H9 (cell line): Measurements from ENCODE around the gene MRPL54. TPM values are rescaled to one million over a fixed set of nuclear protein-coding genes. Genes with fewer than 3 reads are reported as not detected.

Experiments used
- DNase-seq: peaks from one replicate; pipeline ENCODE4 v3.0.0-alpha.2; 2017
- H2AFZ ChIP-seq: one replicate; pipeline ENCODE4 v1.6.1; 2013; ENCODE audit warnings: mild to moderate bottlenecking, low read length, control low read depth, moderate library complexity
- H2AK5ac ChIP-seq: 2 replicates; pipeline ENCODE4 v1.6.1; 2013; ENCODE audit warnings: low read length, control low read depth, mixed read lengths; ENCODE audit not compliant: insufficient read length
- H2BK120ac ChIP-seq: one replicate; pipeline ENCODE4 v1.6.1; 2013; ENCODE audit warnings: low read depth, mild to moderate bottlenecking, low read length, control low read depth, inconsistent platforms; ENCODE audit not compliant: poor library complexity, severe bottlenecking
- H2BK12ac ChIP-seq: 2 replicates; pipeline ENCODE4 v1.6.1; 2013; ENCODE audit warnings: low read length, control low read depth, mixed read lengths, low read depth; ENCODE audit not compliant: insufficient read length
- H2BK15ac ChIP-seq: 2 replicates; pipeline ENCODE4 v1.6.1; 2013; ENCODE audit warnings: low read depth, low read length, control low read depth
- H2BK20ac ChIP-seq: one replicate; pipeline ENCODE4 v1.6.1; 2013; ENCODE audit warnings: low read depth, mild to moderate bottlenecking, low read length, control low read depth, inconsistent platforms; ENCODE audit not compliant: poor library complexity, severe bottlenecking
- H2BK5ac ChIP-seq: 2 replicates; pipeline ENCODE4 v1.6.1; 2013; ENCODE audit warnings: low read length, control low read depth, mixed read lengths; ENCODE audit not compliant: insufficient read length
- H3K14ac ChIP-seq: 2 replicates; pipeline ENCODE4 v1.6.1; 2013; ENCODE audit warnings: low read length, control low read depth; ENCODE audit not compliant: insufficient read depth
- H3K18ac ChIP-seq: 2 replicates; pipeline ENCODE4 v1.6.1; 2013; ENCODE audit warnings: low read depth, mild to moderate bottlenecking, mixed read lengths, low read length, control low read depth; ENCODE audit not compliant: insufficient read length
- H3K23ac ChIP-seq: 2 replicates; pipeline ENCODE4 v1.6.1; 2013; ENCODE audit warnings: low read length, control low read depth, mixed read lengths, low read depth; ENCODE audit not compliant: insufficient read length
- H3K23me2 ChIP-seq: 2 replicates; pipeline ENCODE4 v1.6.1; 2013; ENCODE audit warnings: low read depth, mild to moderate bottlenecking, mixed read lengths, low read length, control low read depth; ENCODE audit not compliant: insufficient read length, poor library complexity, severe bottlenecking
- H3K27ac ChIP-seq: 2 replicates; pipeline ENCODE4 v1.5.1; 2013; ENCODE audit warnings: low read length, control low read depth, mixed read lengths, low read depth; ENCODE audit not compliant: insufficient read length
- H3K27me3 ChIP-seq: 2 replicates; pipeline ENCODE4 v1.6.1; 2013; ENCODE audit warnings: low read length, control low read depth, inconsistent platforms; ENCODE audit not compliant: insufficient read depth
- H3K4ac ChIP-seq: 2 replicates; pipeline ENCODE4 v1.6.1; 2013; ENCODE audit warnings: low read depth, mild to moderate bottlenecking, control low read depth, inconsistent platforms, low read length, moderate library complexity
- H3K4me1 ChIP-seq: 2 replicates; pipeline ENCODE4 v1.6.1; 2013; ENCODE audit warnings: low read length, control low read depth, inconsistent platforms; ENCODE audit not compliant: insufficient read depth
- H3K4me2 ChIP-seq: 2 replicates; pipeline ENCODE4 v1.6.1; 2013; ENCODE audit warnings: low read length, control low read depth, mixed read lengths; ENCODE audit not compliant: insufficient read length, insufficient read depth
- H3K56ac ChIP-seq: 2 replicates; pipeline ENCODE4 v1.6.1; 2013; ENCODE audit warnings: low read depth, mild to moderate bottlenecking, mixed read lengths, low read length, control low read depth; ENCODE audit not compliant: insufficient read length
- H3K79me1 ChIP-seq: 2 replicates; pipeline ENCODE4 v1.6.1; 2013; ENCODE audit warnings: low read depth, mild to moderate bottlenecking, moderate library complexity, low read length, control low read depth, inconsistent platforms; ENCODE audit not compliant: insufficient read depth, poor library complexity, severe bottlenecking
- H3K79me2 ChIP-seq: 2 replicates; pipeline ENCODE4 v1.6.1; 2013; ENCODE audit warnings: low read length, control low read depth, inconsistent platforms; ENCODE audit not compliant: insufficient read depth
- H3K9ac ChIP-seq: 2 replicates; pipeline ENCODE4 v1.6.1; 2013; ENCODE audit warnings: low read length, control low read depth, mixed read lengths; ENCODE audit not compliant: insufficient read length; ENCODE audit errors: extremely low read depth
- H3K9me3 ChIP-seq: one replicate; pipeline ENCODE4 v1.6.1; 2013; ENCODE audit warnings: low read depth, low read length, inconsistent platforms; ENCODE audit not compliant: control insufficient read depth
- H3T11ph ChIP-seq: one replicate; pipeline ENCODE4 v1.6.1; 2013; ENCODE audit warnings: mild to moderate bottlenecking, low read length, control low read depth, inconsistent platforms
- H4K20me1 ChIP-seq: one replicate; pipeline ENCODE4 v1.6.1; 2013; ENCODE audit not compliant: control insufficient read depth, insufficient read length, insufficient read depth
- H4K5ac ChIP-seq: 2 replicates; pipeline ENCODE4 v1.6.1; 2013; ENCODE audit warnings: low read depth, mild to moderate bottlenecking, mixed read lengths, low read length, control low read depth; ENCODE audit not compliant: insufficient read length
- H4K8ac ChIP-seq: replicated peaks from 2 replicates; pipeline ENCODE4 v1.6.1; 2013; ENCODE audit warnings: low read length, control low read depth, mixed read lengths, low read depth; ENCODE audit not compliant: insufficient read length
- H4K91ac ChIP-seq: 2 replicates; pipeline ENCODE4 v1.6.1; 2013; ENCODE audit warnings: low read depth, mild to moderate bottlenecking, moderate library complexity, mixed read lengths, low read length, control low read depth; ENCODE audit not compliant: insufficient read length
- H3K27ac Mint-ChIP-seq, 3 experiments: 2 replicates in 2 of 3; 3 replicates in 1 of 3; pipeline ENCODE4 v1.8.0; 2020 to 2021; ENCODE audit warnings: mixed read lengths in 3 of 3, mild to moderate bottlenecking in 1 of 3, moderate library complexity in 1 of 3
- H3K27me3 Mint-ChIP-seq: 2 replicates; pipeline ENCODE4 v1.8.0; 2021; ENCODE audit warnings: low read depth, mild to moderate bottlenecking, moderate library complexity, mixed read lengths
- H3K36me3 Mint-ChIP-seq, 3 experiments: 2 replicates in 2 of 3; 3 replicates in 1 of 3; pipeline ENCODE4 v1.8.0; 2020 to 2021; ENCODE audit warnings: low read depth in 3 of 3, mixed read lengths in 3 of 3; ENCODE audit not compliant: insufficient read depth in 1 of 3
- H3K4me1 Mint-ChIP-seq, 2 experiments: 2 replicates each; pipeline ENCODE4 v1.8.0; 2020; ENCODE audit warnings: mixed read lengths in 2 of 2
- H3K4me3 Mint-ChIP-seq, 2 experiments: 2 replicates in 1 of 2; 3 replicates in 1 of 2; pipeline ENCODE4 v1.8.0; 2020 to 2021; ENCODE audit warnings: mild to moderate bottlenecking in 2 of 2, mixed read lengths in 2 of 2, moderate library complexity in 1 of 2
- H3K9me3 Mint-ChIP-seq, 2 experiments: 2 replicates in 1 of 2; 3 replicates in 1 of 2; pipeline ENCODE4 v1.8.0; 2020; ENCODE audit warnings: mild to moderate bottlenecking in 2 of 2, mixed read lengths in 2 of 2, moderate library complexity in 1 of 2
- CTCF ChIP-seq: fragments of 200-600 bp; sonication (generic); conservative IDR thresholded peaks from 3 replicates; pipeline ENCODE4 v1.8.0; 2021; ENCODE audit warnings: antibody characterized with exemption, mild to moderate bottlenecking
- WGBS: extraction: QIAGEN DNeasy Blood & Tissue Kit; methylation state at CpG from one replicate; pipeline ENCODE4 v1.1.7; 2013; ENCODE audit warnings: missing lambda C conversion rate, low lambda C conversion rate, mixed read lengths; ENCODE audit not compliant: insufficient read length; ENCODE audit errors: extremely low coverage; 5-methylcytosine and 5-hydroxymethylcytosine counted together
- total RNA-seq: library from RNA; stranded (reverse); gene quantifications from 2 replicates; pipeline ENCODE4 v1.2.1, GENCODE V29; 2021

The MRPL54 gene
- total RNA-seq, 1 experiment from 2014 or later, result 60.0 TPM

GRCh38 chr19:3720349-3720917, 42.0 kb upstream of the MRPL54 start:
- Histone ChIP-seq H3K4me2 (no peak overlapping the region), H2BK12ac (no peak overlapping the region), H3K79me2 (no peaks in the 10 kb centered on the region), H3T11ph (no peak overlapping the region), H4K20me1 (no peaks in the 10 kb centered on the region), H3K56ac (no peak overlapping the region), H4K8ac (no peak overlapping the region), H2AK5ac (no peak overlapping the region), H3K9ac (no peak overlapping the region), H3K27ac (no peak overlapping the region), H3K4me1 (no peaks in the 10 kb centered on the region; the same call in 1 of the 2 replicates), H2BK20ac (no peak overlapping the region), H3K23me2 (peaks cover 10% of the 10 kb centered on the region), H2BK120ac (no peak overlapping the region), H3K18ac (no peak overlapping the region), H2BK15ac (no peak overlapping the region), H3K4ac (no peak overlapping the region), H3K9me3 (no peaks in the 10 kb centered on the region), H2AFZ (no peak overlapping the region), H2BK5ac (no peak overlapping the region), H3K27me3 (no peaks in the 10 kb centered on the region), H3K79me1 (no peaks in the 10 kb centered on the region), H4K91ac (no peak overlapping the region), H3K23ac (no peak overlapping the region), H4K5ac (no peak overlapping the region), H3K14ac (no peak overlapping the region)
- Mint-ChIP-seq H3K9me3 (no peaks in the 10 kb centered on the region; a peak in 1 of 5 replicates), H3K27ac (no peak overlapping the region; a peak in 1 of 7 replicates), H3K36me3 (no peaks in the 10 kb centered on the region), H3K4me3 (no peak overlapping the region; a peak in 1 of 5 replicates), H3K4me1 (peaks cover 12 to 34% of the 10 kb centered on the region in 2 experiments), H3K27me3 (peaks cover 3% of the 10 kb centered on the region)
- DNase-seq, result no peak
- no CpG with 5 or more reads among the region's 9 CpGs for WGBS
- no peak for TF ChIP-seq CTCF
